GM12891 (cell line): Measurements from ENCODE around the gene PRDM2.

ENCODE experiments used
- POLR2A ChIP-seq: IDR thresholded peaks from 2 replicates; pipeline ENCODE4 v1.6.1; 2011; ENCODE audit warnings: low read depth, low read length, control low read depth
- POLR2AphosphoS5 ChIP-seq: IDR thresholded peaks from 2 replicates; pipeline ENCODE4 v1.6.1; 2011; ENCODE audit warnings: low read depth, low read length, control low read depth
- POU2F2 ChIP-seq: IDR thresholded peaks from 2 replicates; pipeline ENCODE4 v1.6.1; 2011; ENCODE audit warnings: low read depth, mild to moderate bottlenecking, control low read depth, low read length, moderate library complexity
- SPI1 ChIP-seq: IDR thresholded peaks from 2 replicates; pipeline ENCODE4 v1.6.1; 2011; ENCODE audit warnings: low read depth, low read length, control low read depth
- TAF1 ChIP-seq: IDR thresholded peaks from 2 replicates; pipeline ENCODE4 v1.6.1; 2011; ENCODE audit warnings: low read depth, low read length, control low read depth

- no peak; the same call in 1 of the 2 replicates for TF ChIP-seq POLR2AphosphoS5
- TF ChIP-seq POLR2A, result no peak
- no peak for TF ChIP-seq TAF1
- no peak for TF ChIP-seq SPI1
- no peak for TF ChIP-seq POU2F2
Measured at GRCh38 chr1:13794231-13795187, 94.5 kb downstream of the PRDM2 start.
